WTC11 (cell line): Measurements from ENCODE around the gene POLG. TPM values are rescaled to one million over a fixed set of nuclear protein-coding genes. Genes with fewer than 3 reads are reported as not detected.

ENCODE experiments used
- ATAC-seq: fragments of 200-7000 bp; cut with Tn5 transposase; 2 replicates; pipeline ENCODE4 v1.10.0; 2021; ENCODE audit warnings: mild to moderate bottlenecking, moderate library complexity
- CTCF ChIA-PET: fragments of 300-600 bp; sonication (Branson Sonifier 250); formaldehyde crosslinking; loops from one replicate; lab custom pipeline; 2021; ENCODE audit warnings: antibody characterized with exemption; lab: Charles Lee
- POLR2A ChIA-PET: fragments of 350-600 bp; sonication (Branson Sonifier 250); formaldehyde crosslinking; loops from one replicate; lab custom pipeline; 2021; ENCODE audit warnings: antibody characterized with exemption; lab: Charles Lee
- DNase-seq: peaks from one replicate; pipeline ENCODE4 v3.0.0; 2021; ENCODE audit warnings: low spot score
- H3K27ac Mint-ChIP-seq: 2 replicates; pipeline ENCODE4 v1.8.0; 2021; ENCODE audit warnings: mixed read lengths
- H3K27me3 Mint-ChIP-seq: 2 replicates; pipeline ENCODE4 v1.8.0; 2021; ENCODE audit warnings: low read depth, mild to moderate bottlenecking, moderate library complexity, mixed read lengths
- H3K36me3 Mint-ChIP-seq: 2 replicates; pipeline ENCODE4 v1.8.0; 2021; ENCODE audit warnings: mixed read lengths
- H3K4me1 Mint-ChIP-seq: 2 replicates; pipeline ENCODE4 v1.8.0; 2022; ENCODE audit warnings: mixed read lengths
- H3K4me3 Mint-ChIP-seq: 2 replicates; pipeline ENCODE4 v1.8.0; 2021; ENCODE audit warnings: mild to moderate bottlenecking, moderate library complexity, mixed read lengths
- H3K9me3 Mint-ChIP-seq: 2 replicates; pipeline ENCODE4 v1.8.0; 2021; ENCODE audit warnings: mixed read lengths
- CTCF ChIP-seq: fragments of 200-600 bp; IDR thresholded peaks from 2 replicates; pipeline ENCODE4 v1.8.0; 2022; ENCODE audit warnings: antibody characterized with exemption
- EMX1 ChIP-seq: fragments of 250-450 bp; sonication (Bioruptor Pico); IDR thresholded peaks from 2 replicates; pipeline ENCODE4 v1.8.0; 2021; ENCODE audit warnings: mild to moderate bottlenecking
- ESRRA ChIP-seq: sonication (generic); formaldehyde crosslinking; IDR thresholded peaks from 2 replicates; pipeline ENCODE4 v1.8.1; 2022; ENCODE audit warnings: mild to moderate bottlenecking, missing genetic modification reagents, borderline replicate concordance
- ETV6 ChIP-seq: sonication (generic); formaldehyde crosslinking; IDR thresholded peaks from 2 replicates; pipeline ENCODE4 v1.8.1; 2022; ENCODE audit warnings: mild to moderate bottlenecking, missing genetic modification reagents
- FOXJ3 ChIP-seq: sonication (generic); formaldehyde crosslinking; IDR thresholded peaks from 2 replicates; pipeline ENCODE4 v1.9.0; 2021; ENCODE audit warnings: missing genetic modification reagents, mild to moderate bottlenecking, borderline replicate concordance
- FOXP1 ChIP-seq: sonication (generic); formaldehyde crosslinking; IDR thresholded peaks from 2 replicates; pipeline ENCODE4 v1.8.0; 2022; ENCODE audit warnings: missing genetic modification reagents, mild to moderate bottlenecking, moderate library complexity, borderline replicate concordance
- FOXP4 ChIP-seq: sonication (generic); formaldehyde crosslinking; IDR thresholded peaks from 2 replicates; pipeline ENCODE4 v1.8.0; 2022; ENCODE audit warnings: mild to moderate bottlenecking, missing genetic modification reagents
- GTF2I ChIP-seq: fragments of 250-450 bp; sonication (Bioruptor Pico); conservative IDR thresholded peaks from 2 replicates; pipeline ENCODE4 v1.4.0; 2021; ENCODE audit warnings: mild to moderate bottlenecking
- MAX ChIP-seq: sonication (generic); formaldehyde crosslinking; IDR thresholded peaks from 2 replicates; pipeline ENCODE4 v1.8.0; 2022; ENCODE audit warnings: mild to moderate bottlenecking, missing genetic modification reagents
- MYBL2 ChIP-seq: sonication (generic); formaldehyde crosslinking; IDR thresholded peaks from 2 replicates; pipeline ENCODE4 v1.8.1; 2023; ENCODE audit warnings: mild to moderate bottlenecking, moderate library complexity, missing genetic modification reagents
- OVOL2 ChIP-seq: fragments of 250-450 bp; sonication (Bioruptor Pico); IDR thresholded peaks from 2 replicates; pipeline ENCODE4 v1.9.0; 2021; ENCODE audit warnings: mild to moderate bottlenecking, borderline replicate concordance
- SMAD4 ChIP-seq: sonication (generic); formaldehyde crosslinking; IDR thresholded peaks from 2 replicates; pipeline ENCODE4 v1.8.0; 2022; ENCODE audit warnings: mild to moderate bottlenecking, missing genetic modification reagents
- SP1 ChIP-seq: sonication (generic); formaldehyde crosslinking; conservative IDR thresholded peaks from 2 replicates; pipeline ENCODE4 v1.8.1; 2022; ENCODE audit warnings: missing genetic modification reagents
- TCF7 ChIP-seq: sonication (generic); formaldehyde crosslinking; IDR thresholded peaks from 2 replicates; pipeline ENCODE4 v1.8.0; 2022; ENCODE audit warnings: mild to moderate bottlenecking, low read depth, missing genetic modification reagents, moderate library complexity
- TEAD1 ChIP-seq: sonication (generic); formaldehyde crosslinking; IDR thresholded peaks from 2 replicates; pipeline ENCODE4 v1.8.0; 2022; ENCODE audit warnings: mild to moderate bottlenecking, missing genetic modification reagents
- TEAD4 ChIP-seq: sonication (generic); formaldehyde crosslinking; IDR thresholded peaks from 2 replicates; pipeline ENCODE4 v1.8.0; 2022; ENCODE audit warnings: mild to moderate bottlenecking, missing genetic modification reagents
- ZBTB21 ChIP-seq: sonication (generic); formaldehyde crosslinking; IDR thresholded peaks from 2 replicates; pipeline ENCODE4 v1.8.1; 2023; ENCODE audit warnings: mild to moderate bottlenecking, missing genetic modification reagents, borderline replicate concordance
- ZNF232 ChIP-seq: sonication (generic); formaldehyde crosslinking; IDR thresholded peaks from 2 replicates; pipeline ENCODE4 v1.8.0; 2022; ENCODE audit warnings: mild to moderate bottlenecking, missing genetic modification reagents
- ZNF263 ChIP-seq: sonication (generic); formaldehyde crosslinking; IDR thresholded peaks from 2 replicates; pipeline ENCODE4 v1.8.1; 2022; ENCODE audit warnings: low read depth, mild to moderate bottlenecking, moderate library complexity, missing genetic modification reagents
- ZNF416 ChIP-seq: fragments of 250-450 bp; sonication (Bioruptor Pico); IDR thresholded peaks from 2 replicates; pipeline ENCODE4 v1.9.0; 2021; ENCODE audit warnings: mild to moderate bottlenecking, inconsistent platforms
- ZNF425 ChIP-seq: fragments of 250-450 bp; sonication (Bioruptor Pico); conservative IDR thresholded peaks from 2 replicates; pipeline ENCODE4 v1.9.0; 2021; ENCODE audit warnings: mild to moderate bottlenecking
- ZNF512 ChIP-seq: sonication (generic); formaldehyde crosslinking; IDR thresholded peaks from 2 replicates; pipeline ENCODE4 v1.8.1; 2022; ENCODE audit warnings: missing genetic modification reagents, borderline replicate concordance
- ZNF671 ChIP-seq: fragments of 250-450 bp; sonication (Bioruptor Pico); IDR thresholded peaks from 2 replicates; pipeline ENCODE4 v1.8.0; 2021; ENCODE audit warnings: mild to moderate bottlenecking
- total RNA-seq: library from RNA; stranded (reverse); gene quantifications from 3 replicates; pipeline ENCODE4 v1.2.3, GENCODE V29; 2021

Gene POLG
- total RNA-seq, 1 experiment from 2014 or later = 76.2 TPM

- DNase-seq (peak; percentile 38), ATAC-seq (no peak)
- H3K4me1 Mint-ChIP-seq = peaks cover 18% of the 10 kb centered on the region
- no peak overlapping the region for H3K27ac Mint-ChIP-seq
- CTCF ChIA-PET = interaction anchor here (0.7 to 1.3 kb wide), 6 partner anchors 9 to 138 kb away, joined by 3 to 9 read pairs (median 4); no protein-coding TSS in a partner anchor
- peaks cover 7% of the 10 kb centered on the region; the same call in 1 of the 2 replicates for H3K27me3 Mint-ChIP-seq
- peaks cover 39% of the 10 kb centered on the region for H3K36me3 Mint-ChIP-seq
- H3K9me3 Mint-ChIP-seq = no peaks in the 10 kb centered on the region
- H3K4me3 Mint-ChIP-seq = peak overlapping the region; percentile 72
- TF ChIP-seq ETV6 (CRISPR knock-in tag) (0 out of 2 replicates have a peak, but pooled peaks have one; percentile 20), ZBTB21 (CRISPR knock-in tag) (no peak), FOXP4 (CRISPR knock-in tag) (peak; percentile 37; the same call in 1 of the 2 replicates), OVOL2 (no peak), ZNF512 (no peak), EMX1 (CRISPR knock-in tag) (no peak)
- POLR2A ChIA-PET = no interaction called here
Measured at GRCh38 chr15:89333011-89333860, 1.4 kb downstream of the POLG start.

GRCh38 chr15:89332446-89332845, 2.2 kb downstream of the POLG start:
- DNase-seq (peak; percentile 35), ATAC-seq (no peak)
- POLR2A ChIA-PET = no interaction called here
- CTCF ChIA-PET = interaction anchor here (1.1 kb wide), 1 partner anchor 11 kb away, joined by 4 read pairs; no protein-coding TSS in a partner anchor
- H3K27ac Mint-ChIP-seq = no peak overlapping the region
- no peaks in the 10 kb centered on the region for H3K9me3 Mint-ChIP-seq
- TF ChIP-seq GTF2I (CRISPR knock-in tag) (no peak), CTCF (peak; percentile 41), TCF7 (CRISPR knock-in tag) (no peak), FOXP1 (CRISPR knock-in tag) (no peak)
- H3K36me3 Mint-ChIP-seq = peaks cover 44% of the 10 kb centered on the region
- H3K27me3 Mint-ChIP-seq = peaks cover 5% of the 10 kb centered on the region; the same call in 1 of the 2 replicates
- H3K4me3 Mint-ChIP-seq = peak overlapping the region; percentile 55
- H3K4me1 Mint-ChIP-seq = peaks cover 18% of the 10 kb centered on the region

GRCh38 chr15:89330881-89331595, 3.6 kb downstream of the POLG start:
- DNase-seq = no peak
- Mint-ChIP-seq H3K27ac (no peak overlapping the region), H3K36me3 (peaks cover 56% of the 10 kb centered on the region)
- no peak for TF ChIP-seq ZNF232 (CRISPR knock-in tag)
- TF ChIP-seq MYBL2 = no peak
- no peak for TF ChIP-seq TEAD4
- no peak for TF ChIP-seq ZNF671 (CRISPR knock-in tag)
- no peak for TF ChIP-seq MAX (CRISPR knock-in tag)
- TF ChIP-seq ZNF425 (CRISPR knock-in tag) = no peak
- TF ChIP-seq TEAD1 (CRISPR knock-in tag) = no peak
- no peak for TF ChIP-seq SP1 (CRISPR knock-in tag)
- no peak for TF ChIP-seq ZNF263 (CRISPR knock-in tag)
- TF ChIP-seq FOXP1 (CRISPR knock-in tag) = no peak
- TF ChIP-seq FOXJ3 (CRISPR knock-in tag) = no peak
- no peak for TF ChIP-seq ESRRA (CRISPR knock-in tag)
- no peak for TF ChIP-seq SMAD4 (CRISPR knock-in tag)
- no peak for TF ChIP-seq ZNF416 (CRISPR knock-in tag)

More at GRCh38 chr15:89330881-89331595, 3.6 kb downstream of the POLG start:
- POLR2A ChIA-PET = interaction anchor here (0.5 kb wide), 1 partner anchor 251 kb away, joined by 3 read pairs; no protein-coding TSS in a partner anchor
- peaks cover 16% of the 10 kb centered on the region for H3K4me1 Mint-ChIP-seq
- no peaks in the 10 kb centered on the region for H3K9me3 Mint-ChIP-seq
- no peak for ATAC-seq
- H3K27me3 Mint-ChIP-seq = peaks cover 5% of the 10 kb centered on the region; the same call in 1 of the 2 replicates
- no peak overlapping the region for H3K4me3 Mint-ChIP-seq
- CTCF ChIA-PET = interaction anchor here (1.0 kb wide), 1 partner anchor 28 kb away, joined by 3 read pairs; no protein-coding TSS in a partner anchor
